GM12865 (cell line): Measurements from ENCODE around the gene TAOK3.

Experiments used
- DNase-seq: peaks from one replicate; pipeline ENCODE4 v3.0.0; 2010; ENCODE audit warnings: low read depth
- H3K4me3 ChIP-seq: 2 replicates; pipeline ENCODE4 v1.5.1; 2011; ENCODE audit warnings: mild to moderate bottlenecking, low read depth, low read length, control low read depth
- CTCF ChIP-seq: IDR thresholded peaks from 2 replicates; pipeline ENCODE4 v1.5.1; 2011; ENCODE audit warnings: low read length, control low read depth, low read depth, inconsistent platforms; ENCODE audit not compliant: insufficient read depth; ENCODE audit errors: missing control alignments

Gene TAOK3

DNA sequence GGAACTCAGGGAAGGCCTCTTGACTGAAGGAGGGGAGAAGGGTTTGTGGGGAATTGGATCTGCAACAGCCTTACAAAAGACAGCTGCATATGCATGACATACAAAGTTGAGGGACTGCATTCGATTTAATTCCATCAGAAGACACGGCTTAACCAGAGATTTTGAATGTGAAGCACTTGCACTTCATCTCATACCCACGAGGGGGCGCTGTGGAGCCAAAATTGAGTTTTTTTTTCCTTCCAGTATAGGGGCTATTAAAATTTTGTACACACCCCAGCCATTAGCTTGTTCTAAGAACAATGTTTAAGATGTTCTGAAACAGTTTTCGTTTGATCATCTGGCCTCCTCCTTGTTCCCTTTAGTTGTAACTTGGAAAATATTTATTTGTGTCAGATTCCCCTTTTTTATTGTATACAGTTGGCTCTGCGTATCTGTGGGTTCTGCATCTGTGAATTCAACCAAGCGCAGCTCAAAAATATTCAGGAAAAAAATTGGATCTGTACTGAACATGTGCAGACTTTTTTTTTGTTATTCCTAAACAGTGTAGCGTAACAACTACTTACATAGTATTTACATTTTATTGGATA lies 5.3 kb upstream of the TAOK3 start:
- H3K4me3 ChIP-seq: peak overlapping the region; percentile 96
- peak; percentile 87 for TF ChIP-seq CTCF
- DNase-seq: peak; percentile 64

- TF ChIP-seq CTCF: no peak
- peak; percentile 42 for DNase-seq
- peak overlapping the region; percentile 96 for H3K4me3 ChIP-seq
Measured at GRCh38 chr12:118377021-118377883, 4.5 kb upstream of the TAOK3 start.

- H3K4me3 ChIP-seq: peak within 1 kb of the TSS; percentile 96
- DNase-seq: peak; percentile 90
- TF ChIP-seq CTCF: peak; percentile 99
Measured at GRCh38 chr12:118376089-118377020, 3.6 kb upstream of the TAOK3 start, which contains the start of gene SUDS3. TSS of gene SUDS3 (plus strand) at chr12:118376555. CDS start at chr12:118376692, 137 bp downstream.

- TF ChIP-seq CTCF: no peak
- no peak overlapping the region for H3K4me3 ChIP-seq
- no peak for DNase-seq
Measured at GRCh38 chr12:118375348-118375747, 2.6 kb upstream of the TAOK3 start.

DNA sequence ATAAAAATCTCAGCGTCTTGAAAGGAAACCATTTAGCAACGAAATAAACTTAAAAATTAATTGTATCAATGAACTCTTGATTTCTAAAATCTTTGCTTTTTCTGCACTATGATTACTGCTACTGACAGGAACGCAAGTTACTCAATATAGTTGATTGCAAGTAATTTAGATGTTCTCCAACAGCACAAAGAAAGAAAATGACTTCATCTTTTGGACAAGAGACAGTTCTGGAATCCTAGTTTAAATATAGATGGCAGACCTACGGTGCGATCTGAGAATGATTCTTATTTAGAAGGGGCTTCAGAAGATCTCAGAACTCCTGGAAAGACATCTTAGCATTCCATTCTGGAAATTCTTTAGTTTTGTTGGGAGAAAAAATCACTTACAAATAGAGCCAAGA lies 2.2 kb upstream of the TAOK3 start:
- no peak for TF ChIP-seq CTCF
- no peak overlapping the region for H3K4me3 ChIP-seq
- DNase-seq: no peak

GRCh38 chr12:118374126-118374725 lies 1.5 kb upstream of the TAOK3 start:
- DNase-seq: no peak
- H3K4me3 ChIP-seq: no peak overlapping the region
- no peak for TF ChIP-seq CTCF
